GOT3 (cell line): ENCODE data around the gene SPATA33.

Experiments
- DNase-seq: peaks from one replicate; lab custom pipeline; 2025; ENCODE audit warnings: mixed read lengths; lab: John Stamatoyannopoulos, UW

The SPATA33 gene

DNA sequence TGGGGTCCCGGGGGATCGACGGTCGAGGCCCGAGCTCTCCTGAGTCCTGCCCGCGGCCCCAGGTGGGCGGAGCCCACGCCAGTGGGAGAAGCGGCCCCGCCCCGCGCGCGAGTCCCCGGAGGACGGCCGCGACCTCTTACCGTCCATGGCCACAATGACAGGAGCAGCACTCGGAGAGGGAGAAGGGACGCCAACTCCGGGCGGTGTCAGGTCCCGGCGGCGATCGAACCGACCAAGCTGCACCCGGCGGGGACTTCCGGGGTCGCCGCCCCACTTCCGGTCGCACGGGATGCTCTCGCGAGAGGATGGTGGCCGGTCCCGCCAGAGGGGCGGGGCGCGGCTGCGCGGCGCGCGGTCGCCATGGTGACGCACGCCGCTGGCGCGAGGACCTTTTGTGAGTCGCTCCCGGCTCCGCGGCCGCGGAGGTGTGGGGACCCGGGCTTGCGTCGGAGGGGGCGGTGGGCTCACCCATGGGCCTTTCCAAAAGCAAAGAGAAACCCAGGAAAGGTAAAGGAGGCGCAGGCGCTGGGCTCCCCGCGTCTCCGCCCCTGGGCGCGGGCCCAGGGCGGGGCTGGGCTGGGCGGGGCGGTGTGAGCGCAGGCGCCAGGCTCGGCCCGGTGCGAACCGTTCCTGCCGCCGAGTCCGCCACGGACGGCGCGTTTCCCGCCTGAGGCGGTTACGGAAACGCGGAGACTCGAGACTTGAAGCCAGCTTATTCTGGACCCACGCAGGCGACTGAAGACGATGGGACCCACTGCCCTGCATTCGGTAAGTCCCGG is at the start of gene SPATA33, which contains the start of gene CHMP1A:
Gene SPATA33, plus strand, starts transcription at position 395 of the 779 bp plus-strand sequence. Its CDS starts 76 bp downstream, at position 471.
Gene CHMP1A, minus strand, starts transcription at position 267 of the 779 bp plus-strand sequence. Its CDS starts 120 bp downstream, at position 147.
- DNase-seq: peak; percentile 75

DNA sequence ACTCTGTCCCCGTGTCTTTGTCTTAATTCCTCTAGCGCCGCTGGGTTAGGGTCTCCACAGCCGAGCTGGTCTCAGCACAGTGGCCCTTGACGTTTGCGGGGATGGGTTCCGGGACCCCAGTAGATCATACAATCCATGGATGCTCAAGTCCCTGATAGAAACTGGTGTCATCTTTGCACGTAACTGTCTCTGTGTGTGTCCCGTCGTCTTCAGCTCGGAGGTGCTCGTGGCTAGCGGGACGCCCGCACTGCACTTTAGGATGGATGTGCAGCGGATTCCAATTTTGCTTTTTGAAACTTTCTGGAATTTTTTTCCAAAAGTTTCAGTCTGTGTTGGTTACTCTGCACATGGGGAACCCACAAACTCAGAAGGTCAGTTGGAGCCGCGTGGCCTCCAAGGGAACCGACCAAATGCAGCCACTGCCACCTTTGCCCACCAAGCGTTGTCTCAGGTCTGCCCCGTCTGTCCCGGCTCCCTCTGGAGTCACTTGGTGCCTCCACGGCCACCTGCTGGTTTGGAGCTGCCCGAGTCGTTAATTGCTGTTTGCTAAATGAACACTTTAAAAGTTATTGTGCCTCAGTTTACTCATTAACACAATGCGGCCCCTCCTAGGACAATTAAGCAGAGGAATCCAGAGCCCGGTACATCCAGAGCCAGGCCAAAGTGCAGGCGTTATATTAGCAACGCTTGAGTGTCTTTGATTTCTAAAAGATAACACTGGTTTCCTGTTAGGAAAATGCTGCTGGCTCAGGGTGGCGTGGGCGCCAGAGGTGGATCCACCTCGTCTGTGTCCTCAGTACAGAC is 49.5 kb upstream of the SPATA33 start:
- DNase-seq: no peak

DNA sequence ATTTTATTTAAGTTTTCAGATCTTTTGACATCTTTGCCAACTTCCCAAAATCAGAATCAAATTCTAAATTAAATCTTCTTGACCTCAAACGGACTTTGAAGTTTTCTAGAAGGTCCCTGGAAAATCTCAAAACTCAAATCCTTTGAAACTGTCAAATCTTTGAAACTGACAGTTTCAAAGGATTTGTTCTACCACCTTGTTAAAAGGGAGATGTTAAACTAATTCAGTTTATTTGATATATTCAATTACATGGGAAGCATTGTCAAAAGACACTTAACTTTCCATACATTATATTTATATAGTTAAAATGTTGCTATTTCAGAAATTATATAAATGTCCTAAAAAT is 47.6 kb upstream of the SPATA33 start:
- no peak for DNase-seq

DNA sequence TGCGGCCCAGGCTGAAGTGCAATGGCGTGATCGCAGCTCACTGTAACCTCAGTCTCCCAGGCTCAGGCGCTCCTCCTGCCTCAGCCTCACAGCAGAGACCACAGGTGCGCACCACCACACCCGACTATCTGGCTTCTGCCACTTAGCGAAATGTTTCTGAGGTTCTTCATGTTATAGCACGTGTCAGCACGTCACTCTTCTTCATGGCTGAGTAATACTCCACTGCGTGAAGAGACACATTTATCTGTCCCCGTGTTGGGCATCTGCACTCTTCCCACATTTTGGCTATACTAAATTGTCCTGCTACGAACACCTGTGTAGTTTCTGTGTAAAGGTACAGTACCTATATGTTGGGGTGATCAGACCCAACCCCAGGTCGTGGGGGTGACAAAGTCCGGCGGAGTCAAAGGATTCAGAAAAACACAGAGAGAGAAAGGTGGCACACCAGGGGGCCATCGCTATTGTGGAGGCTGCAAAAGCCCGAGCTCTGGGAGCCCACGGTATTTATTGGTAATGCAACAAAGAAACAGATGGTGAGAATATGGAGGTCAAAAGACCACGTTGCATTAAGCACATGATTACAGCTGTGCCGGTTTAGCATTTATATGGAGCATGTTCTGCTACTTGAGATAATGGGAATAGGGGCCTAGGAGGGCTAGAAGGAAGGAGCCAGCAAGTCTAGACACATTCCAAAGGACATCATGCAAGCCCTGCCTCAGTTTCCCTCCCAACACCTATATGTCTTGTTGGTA is 45.0 kb upstream of the SPATA33 start:
- no peak for DNase-seq

DNA sequence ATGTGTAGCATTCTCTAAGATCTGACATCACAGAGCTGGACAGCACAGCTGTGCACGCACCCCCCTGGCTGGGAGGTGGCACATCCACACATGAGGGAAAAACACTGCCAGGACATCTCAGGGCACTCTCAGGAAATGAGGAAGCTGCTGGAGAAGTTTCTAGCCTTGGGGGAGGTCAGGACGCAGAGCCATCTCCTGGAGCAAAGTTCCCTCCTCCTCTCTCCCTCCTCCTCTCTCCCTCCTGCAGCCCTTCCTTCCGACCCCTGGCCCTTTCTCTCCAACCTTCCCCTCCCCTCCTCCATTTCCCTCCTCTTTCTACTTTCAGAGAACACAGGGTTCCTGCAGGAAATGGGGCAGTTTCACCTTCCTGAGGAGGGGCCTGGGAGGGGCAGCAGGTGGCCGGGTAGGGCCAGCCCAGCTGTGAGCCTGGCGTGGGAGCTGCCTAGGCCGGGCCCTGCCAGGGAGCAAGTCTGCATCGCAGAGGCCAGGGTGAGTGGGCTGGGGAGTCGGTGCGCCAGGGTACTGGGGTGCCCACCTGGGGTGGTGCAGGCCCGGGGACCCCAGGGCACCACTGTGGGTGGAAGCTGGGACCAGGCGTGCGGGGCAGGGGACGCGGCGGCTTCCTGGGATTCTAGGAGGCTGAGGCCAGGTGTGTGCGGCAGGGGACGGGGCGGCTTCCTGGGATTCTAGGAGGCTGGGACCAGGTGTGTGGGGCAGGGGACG is 44.2 kb upstream of the SPATA33 start, which contains the start of gene DPEP1:
Gene DPEP1, plus strand, starts transcription at position 412 of the 723 bp plus-strand sequence. CDS start 16,769 bp downstream, outside the sequence.
- no peak for DNase-seq

DNA sequence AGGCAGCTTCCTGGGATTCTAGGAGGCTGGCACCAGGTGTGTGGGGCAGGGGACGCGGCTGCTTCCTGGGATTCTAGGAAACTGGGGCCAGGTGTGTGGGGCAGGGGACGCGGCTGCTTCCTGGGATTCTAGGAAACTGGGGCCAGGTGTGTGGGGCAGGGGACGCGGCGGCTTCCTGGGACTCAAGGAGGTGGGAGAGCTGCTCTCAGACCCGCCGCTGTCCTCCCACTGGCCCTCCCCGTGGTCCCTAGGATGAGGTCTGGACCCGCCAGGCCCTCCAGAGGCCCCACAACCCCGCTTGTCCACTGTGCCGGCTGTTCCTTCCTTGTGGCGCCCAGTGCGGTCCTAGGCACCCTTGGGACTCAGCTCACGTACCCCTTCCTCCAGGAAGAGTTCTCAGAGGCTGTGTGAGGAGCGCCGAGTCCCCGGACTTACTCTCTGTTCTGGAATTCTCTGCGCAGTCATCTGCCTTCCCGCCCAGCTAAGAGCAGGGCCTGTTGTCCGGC is 43.6 kb upstream of the SPATA33 start:
- no peak for DNase-seq

DNA sequence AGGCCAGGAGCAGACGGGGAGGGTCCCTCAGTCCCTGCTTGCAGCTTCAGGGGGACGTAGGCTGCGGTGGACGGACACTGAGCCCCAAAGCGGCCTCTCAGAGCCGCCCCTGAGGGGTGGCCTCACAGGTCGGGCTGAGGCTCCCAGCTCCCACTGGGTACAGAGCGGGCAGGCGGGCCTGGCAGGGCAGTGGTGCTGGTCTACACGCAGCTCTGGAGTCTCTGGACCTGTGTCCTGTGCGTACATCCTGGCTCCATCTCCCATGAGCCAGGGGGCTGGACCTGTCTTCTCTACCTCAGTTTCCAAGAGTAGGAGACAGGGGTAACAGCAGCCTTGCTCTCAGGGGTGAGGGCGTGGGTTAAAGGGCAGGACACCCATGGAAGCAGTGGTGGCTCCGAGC is 42.5 kb upstream of the SPATA33 start:
- no peak for DNase-seq

DNA sequence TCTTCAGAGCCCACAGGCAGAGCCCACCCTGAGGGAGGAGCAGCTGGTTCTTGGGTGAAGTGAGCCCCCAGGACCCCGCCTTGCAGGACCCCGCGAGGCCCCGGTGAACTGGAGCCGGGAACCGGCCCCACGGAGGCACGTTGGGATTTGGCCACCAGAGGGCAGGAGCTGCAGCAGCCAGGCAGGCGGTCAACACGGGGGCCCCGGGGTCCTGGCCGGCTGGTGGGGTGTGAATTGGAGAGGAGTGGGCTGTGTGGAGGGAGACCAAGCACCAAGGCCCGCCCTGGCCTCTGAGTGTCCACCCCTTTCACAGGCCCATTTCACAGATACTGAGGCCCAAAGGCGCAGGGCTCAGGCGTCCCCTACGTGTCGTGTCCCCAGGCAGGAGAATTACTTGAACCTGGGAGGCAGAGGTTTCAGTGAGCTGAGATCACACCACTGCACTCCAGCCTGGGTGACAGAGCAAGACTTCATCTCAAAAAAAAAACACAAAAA is 42.0 kb upstream of the SPATA33 start:
- no peak for DNase-seq

DNA sequence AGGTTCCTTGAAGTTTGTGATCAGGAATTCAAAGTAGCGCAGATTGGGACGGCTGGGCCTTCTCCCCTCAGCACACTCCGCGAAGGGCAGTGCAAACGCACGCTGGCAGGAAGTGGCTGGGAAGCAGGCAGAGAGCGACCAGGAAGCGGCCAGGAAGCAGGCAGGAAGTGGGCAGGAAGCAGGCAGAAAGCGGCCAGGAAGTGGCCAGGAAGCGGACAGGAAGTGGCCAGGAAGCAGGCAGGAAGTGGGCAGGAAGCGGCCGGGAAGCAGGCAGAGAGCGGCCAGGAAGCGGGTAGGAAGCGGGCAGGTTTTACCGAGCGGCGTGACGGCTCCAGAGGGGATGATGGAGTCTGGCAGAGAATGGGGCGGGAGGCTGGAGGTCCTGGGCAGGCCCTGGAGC is 41.0 kb upstream of the SPATA33 start:
- no peak for DNase-seq

DNA sequence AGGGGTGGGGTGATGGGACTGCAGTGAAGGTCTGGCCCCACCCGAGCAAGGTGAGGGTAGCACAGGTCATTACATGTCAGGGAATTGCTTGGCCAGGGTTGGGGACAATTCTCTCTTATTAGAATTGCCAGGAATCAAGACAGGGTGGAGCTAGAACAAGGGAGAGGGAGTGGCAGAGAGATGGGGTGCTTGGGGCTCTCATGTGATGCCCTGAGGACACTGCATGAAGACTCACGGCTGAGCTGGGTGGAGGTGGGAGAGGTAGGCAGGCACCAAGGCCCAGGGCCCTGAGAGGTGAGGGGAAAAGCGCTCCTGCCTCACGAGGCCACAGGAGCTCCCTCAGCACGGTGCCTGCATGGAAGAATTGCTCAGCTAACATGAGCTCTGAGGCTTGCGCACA is 40.6 kb upstream of the SPATA33 start:
- no peak for DNase-seq

DNA sequence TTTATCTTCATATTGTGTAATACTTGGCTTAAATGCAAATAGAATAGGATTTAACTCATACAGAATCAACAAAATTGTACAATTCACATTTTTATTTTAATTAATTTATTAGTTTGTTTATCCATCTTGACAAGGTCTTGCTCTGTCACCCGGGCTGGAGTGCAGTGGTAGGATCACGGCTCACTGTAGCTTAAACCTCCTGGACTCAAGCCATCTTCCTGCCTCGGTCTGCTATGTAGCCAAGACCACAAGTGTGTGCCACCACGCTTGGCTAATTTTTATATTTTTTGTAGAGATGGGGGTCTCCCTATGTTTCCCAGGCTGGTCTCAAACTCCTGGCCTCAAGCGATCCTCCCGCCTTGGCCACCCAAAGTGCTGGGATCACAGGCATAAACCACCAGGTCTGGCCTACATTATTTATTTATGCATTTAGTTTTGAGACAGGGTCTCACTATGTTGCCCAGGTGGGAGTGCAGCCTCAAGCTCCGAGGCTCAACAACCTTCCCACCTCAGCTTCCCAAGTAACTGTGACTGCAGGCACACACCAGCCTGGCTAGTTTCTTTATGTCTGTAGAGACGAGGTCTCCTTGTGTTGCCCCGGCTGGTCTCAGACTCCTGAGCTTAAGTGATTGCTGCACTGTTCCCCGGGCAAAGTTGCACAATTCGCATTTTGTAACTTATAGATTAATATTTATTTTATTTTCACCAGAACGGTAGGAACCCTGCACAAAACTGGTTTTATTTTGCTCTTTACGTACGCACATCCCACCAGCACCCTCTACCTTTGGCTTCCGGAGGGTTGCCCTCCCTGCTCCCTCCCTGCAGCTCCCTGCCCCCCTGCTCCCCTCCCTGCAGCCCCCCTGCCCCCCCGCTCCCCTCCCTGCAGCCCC is 39.3 kb upstream of the SPATA33 start:
- no peak for DNase-seq

DNA sequence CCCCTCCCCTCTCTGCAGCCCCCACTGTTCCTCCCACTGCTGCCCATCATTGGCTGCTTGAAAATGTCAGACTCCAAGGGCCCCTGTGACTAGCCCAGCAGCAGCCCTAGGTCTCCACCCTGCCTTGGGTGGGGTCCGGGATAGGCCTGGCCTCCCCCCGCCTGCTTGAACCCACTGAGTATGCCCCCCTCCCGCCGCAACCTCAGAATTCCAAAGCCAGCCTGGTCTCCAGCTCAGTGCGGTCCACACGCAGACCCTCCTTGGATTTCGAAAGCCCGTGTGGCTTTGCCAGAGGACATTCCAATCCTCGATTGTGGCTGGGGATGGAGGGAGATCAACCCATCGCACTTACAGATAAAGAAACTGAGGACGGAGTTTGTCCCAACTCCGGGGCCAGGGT is 37.8 kb upstream of the SPATA33 start:
- DNase-seq: no peak

DNA sequence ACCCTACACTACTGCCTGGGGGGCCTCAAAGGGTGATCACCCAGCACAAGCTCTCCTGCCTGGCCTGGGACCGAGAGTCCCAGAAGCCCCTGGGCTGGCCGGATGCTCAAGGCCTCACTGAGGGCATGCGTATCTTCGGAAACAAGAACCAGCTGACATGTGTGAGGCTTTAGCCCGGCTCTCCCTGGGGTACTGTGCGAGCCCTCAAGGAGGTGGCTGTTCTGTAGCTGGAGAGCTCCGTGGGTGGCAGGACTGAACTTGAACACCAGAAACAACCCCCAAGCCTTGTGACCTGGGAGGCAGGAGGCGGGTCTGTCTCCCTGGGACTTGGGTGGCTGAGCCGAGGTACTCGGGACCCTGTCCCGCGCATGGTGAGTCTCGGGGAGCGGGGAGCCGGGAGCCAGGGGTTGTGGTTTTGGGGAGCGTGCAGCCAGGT is 37.2 kb upstream of the SPATA33 start:
- DNase-seq: no peak

DNA sequence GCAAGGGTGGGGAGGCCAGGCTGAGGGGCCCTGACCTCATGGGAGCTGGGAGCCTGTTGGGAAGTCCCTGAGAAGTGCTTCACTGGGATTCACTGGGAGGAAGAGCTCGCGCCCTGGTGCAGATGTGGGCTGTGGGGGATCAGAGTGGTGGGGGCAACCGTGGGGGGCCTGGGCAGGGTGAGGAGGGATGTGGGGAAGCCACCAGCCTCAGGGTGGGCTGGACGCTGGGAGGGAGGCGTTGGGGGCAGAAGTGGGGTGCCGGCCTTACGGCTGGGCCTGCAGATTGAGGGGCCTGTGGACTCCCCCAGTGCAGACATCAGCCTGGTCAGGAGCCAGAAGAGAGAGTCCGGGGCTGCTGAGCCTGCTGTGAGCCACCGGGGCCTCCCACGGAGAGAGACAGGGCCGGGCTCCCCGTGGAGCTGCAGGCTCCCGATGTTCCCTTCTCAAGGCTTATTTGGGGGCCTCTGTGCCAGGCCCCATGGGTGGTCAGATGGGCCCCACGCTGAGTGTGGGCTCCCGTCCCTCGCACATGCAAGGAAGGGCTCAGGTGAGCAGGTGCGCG is 36.4 kb upstream of the SPATA33 start:
- DNase-seq: no peak

DNA sequence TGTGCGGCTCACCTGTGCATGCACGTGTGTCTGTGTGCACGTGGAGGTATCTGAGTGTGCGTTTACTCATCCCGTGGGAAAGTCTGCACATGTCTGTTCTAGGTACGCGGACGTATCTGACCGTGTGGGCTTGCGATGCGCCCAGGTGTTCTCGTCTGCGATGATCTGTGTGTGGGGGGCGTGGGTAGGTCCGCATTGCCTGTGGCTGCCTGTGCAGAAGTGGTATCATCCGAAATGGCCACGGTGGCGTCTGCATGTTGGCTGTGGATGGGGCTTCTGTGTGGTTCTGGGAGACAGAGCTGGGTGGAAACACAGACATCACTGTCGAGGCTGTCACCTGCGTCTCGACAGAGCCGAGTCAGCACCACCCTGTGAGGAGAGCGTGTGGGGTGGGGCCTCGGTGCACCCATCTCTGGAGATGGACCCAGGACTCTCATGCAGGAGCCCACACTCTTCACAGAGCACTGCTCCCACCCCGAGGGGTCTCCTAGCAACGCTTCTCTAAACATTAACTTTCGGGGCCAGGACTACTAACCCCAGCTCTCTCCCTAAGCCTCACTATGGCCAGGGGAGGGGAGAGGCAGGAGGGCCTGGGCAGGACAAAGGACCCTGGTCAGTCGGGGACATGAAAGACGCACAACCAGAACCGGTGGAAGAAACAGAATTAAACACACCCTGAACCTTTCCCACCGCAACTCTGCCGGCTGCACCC is 35.8 kb upstream of the SPATA33 start:
- DNase-seq: no peak

DNA sequence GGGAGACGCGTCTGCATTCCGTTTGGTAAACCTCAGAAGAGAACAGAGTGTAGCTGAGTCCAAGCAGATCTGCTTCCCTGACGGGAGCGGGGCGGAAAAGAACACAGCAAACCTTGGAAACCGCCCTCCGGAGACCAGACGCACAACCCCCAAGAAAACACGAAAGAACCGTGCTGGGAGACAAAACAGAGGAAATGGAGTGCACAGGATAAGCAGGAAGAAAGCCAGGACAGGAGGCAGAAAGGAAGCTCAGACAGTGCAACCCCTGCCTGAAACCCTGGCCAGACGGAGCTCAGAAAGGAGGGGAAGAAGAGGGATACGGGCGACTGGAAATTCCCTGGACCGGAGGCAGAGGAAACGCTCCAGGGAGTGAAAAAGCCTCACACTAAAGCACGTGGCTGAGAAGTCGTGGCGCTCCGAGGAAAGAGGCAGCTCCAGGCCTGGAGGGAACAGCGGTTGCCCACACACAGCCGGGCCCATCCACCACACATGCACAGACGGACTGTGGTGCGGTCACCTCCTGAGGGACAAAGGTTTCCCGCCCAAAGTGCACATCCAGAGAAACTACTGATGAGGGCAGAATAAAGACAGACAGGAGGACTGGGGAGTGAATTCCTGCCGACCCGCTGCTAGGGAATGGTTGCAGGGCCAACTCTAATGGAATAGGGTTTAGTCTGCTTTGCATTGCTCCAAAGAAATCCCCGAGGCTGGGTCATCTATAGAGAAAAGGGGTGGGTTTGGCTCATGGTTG is 34.0 kb upstream of the SPATA33 start:
- DNase-seq: no peak

DNA sequence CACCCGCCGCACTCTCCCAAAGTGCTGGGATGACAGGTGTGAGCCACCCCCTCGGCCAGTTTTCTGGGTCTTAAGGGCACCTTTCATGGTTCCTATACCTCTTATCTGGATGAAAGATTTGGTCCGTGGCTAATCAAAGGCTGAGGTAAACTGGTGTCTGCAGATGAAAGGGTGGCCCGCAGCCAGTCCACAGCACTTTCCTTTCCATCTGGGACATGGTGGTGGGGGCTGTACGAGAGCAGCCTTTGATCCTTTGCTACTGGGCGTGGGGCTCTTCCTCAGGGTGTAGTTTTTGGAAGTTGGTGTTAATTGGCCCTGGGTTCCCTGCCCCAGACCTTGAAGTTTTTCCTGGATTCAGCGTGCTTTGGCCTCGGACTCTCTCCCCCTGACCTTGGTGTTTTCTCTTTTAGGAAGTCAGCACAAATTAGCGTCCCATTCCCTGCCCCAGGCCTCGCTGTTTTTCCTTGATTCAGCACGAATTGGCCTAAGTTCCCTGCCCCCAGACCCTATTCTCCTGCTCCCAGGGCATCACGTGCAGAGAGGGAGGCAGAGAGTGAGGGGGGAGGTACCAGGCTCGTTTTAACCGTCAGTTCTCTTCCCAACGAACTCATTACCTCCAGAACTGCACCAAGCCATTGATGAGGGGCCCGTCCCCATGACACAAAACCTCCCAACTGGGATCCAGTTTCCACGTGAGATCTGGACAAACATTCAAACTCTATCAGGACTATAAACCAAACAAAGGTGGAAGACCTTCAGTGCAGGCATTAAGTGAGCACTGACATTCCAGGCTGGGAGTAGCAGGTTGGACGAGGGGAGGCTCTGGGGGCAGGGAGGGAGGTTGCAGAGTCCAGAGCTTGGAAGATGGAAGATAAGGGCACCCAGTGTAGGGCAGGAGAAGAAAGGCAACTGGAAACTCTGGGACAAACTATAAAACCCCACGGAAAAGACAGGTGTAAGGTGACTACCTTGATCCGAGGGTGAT is 32.6 kb upstream of the SPATA33 start:
- DNase-seq: no peak
